Measurements from ENCODE around the gene DLG3. TPM values are rescaled to one million over a fixed set of nuclear protein-coding genes. Genes with fewer than 3 reads are reported as not detected.
"Not testable (repeated sequence)": the region's sequence is repeated elsewhere in the genome, so short reads cannot be mapped to it uniquely, and the experiment has no call there.

DLG3 gene
- total RNA-seq = 103 and 107 TPM in 2 replicates
- long read RNA-seq, full-length matches to known transcripts = 9 of 32 reads
- long read RNA-seq, partial matches to known transcripts = 3 of 32 reads
- long read RNA-seq, other reads (novel, unspliced or antisense) = 20 of 32 reads

DNA sequence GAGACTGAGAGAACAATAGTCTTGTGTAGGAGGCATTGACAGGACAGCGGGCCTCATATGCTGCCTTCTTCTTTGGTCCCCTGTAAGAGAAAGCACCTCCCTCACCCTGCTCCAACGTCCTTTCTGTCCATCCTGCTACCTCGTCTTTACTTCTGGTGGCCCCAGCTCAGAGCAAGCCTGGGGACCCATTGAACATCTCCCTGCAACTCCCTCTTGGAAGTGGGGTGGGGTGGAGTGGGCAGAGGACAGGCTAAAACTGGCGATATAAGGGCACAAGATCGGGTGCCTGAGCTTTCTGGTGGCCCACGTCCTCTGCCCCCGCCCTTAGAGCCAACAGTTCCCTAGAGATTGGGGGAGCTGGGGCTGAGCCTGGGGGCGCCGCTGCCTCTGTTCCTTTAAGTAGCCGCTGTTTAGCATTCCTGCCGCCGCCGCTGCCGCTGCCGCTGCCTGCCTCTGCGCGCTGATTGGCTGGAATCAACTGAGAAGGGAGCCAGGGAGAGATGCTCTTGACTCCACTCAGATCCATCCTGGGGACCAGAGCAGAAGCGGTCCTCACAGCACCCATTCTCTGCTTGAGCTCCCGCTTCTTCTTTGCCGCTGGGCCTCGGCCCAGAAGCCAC lies at the start of gene DLG3:
Gene DLG3 (plus strand): TSS at position 510 of the 620 bp plus-strand sequence. CDS start 367 bp downstream, outside the sequence.
- H3K4me3 Mint-ChIP-seq (ENCODE audit: low read depth) = no peak within 1 kb of the TSS
- H3K9me3 Mint-ChIP-seq (ENCODE audit: low read depth) = peaks cover 8% of the 10 kb centered on the region
- no peak within 1 kb of the TSS for H3K27ac Mint-ChIP-seq
- H3K4me1 Mint-ChIP-seq (ENCODE audit: low read depth) = no peaks in the 10 kb centered on the region
- H3K27me3 Mint-ChIP-seq = peaks cover 61% of the 10 kb centered on the region
- DNase-seq (ENCODE audit: low spot score, unreplicated experiment) = no peak
- H3K36me3 Mint-ChIP-seq (ENCODE audit: insufficient read depth) = no peaks in the 10 kb centered on the region
- TF ChIP-seq, protein P1, sequence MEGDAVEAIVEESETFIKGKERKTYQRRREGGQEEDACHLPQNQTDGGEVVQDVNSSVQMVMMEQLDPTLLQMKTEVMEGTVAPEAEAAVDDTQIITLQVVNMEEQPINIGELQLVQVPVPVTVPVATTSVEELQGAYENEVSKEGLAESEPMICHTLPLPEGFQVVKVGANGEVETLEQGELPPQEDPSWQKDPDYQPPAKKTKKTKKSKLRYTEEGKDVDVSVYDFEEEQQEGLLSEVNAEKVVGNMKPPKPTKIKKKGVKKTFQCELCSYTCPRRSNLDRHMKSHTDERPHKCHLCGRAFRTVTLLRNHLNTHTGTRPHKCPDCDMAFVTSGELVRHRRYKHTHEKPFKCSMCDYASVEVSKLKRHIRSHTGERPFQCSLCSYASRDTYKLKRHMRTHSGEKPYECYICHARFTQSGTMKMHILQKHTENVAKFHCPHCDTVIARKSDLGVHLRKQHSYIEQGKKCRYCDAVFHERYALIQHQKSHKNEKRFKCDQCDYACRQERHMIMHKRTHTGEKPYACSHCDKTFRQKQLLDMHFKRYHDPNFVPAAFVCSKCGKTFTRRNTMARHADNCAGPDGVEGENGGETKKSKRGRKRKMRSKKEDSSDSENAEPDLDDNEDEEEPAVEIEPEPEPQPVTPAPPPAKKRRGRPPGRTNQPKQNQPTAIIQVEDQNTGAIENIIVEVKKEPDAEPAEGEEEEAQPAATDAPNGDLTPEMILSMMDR (IDR thresholded peaks at IDR 0.05; ENCODE audit: unreplicated experiment) = no peak

DNA sequence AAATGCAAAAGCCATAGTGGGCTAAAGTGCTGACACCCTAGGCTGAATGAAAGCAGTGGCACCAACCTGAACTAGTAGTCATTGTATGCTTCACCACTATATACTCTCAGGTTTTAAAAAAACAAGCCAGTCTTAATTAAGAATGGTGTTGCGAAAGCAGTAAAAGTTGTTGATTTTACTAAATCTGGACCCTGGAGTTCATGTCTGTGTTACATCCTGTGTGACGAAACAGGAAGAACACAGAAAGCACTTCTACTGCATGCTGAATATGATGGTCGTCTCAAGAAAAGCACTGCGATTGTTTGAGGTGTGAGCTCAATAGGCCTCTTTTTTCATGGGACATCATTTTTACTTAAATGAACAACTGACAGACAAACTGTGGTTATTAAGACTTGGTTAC lies 45.7 kb upstream of the DLG3 start:
- Mint-ChIP-seq H3K4me1 (ENCODE audit: low read depth) (no peaks in the 10 kb centered on the region), H3K9me3 (ENCODE audit: low read depth) (peaks cover 3% of the 10 kb centered on the region), H3K27me3 (no peaks in the 10 kb centered on the region), H3K27ac (no peak overlapping the region), H3K4me3 (ENCODE audit: low read depth) (no peak overlapping the region), H3K36me3 (ENCODE audit: insufficient read depth) (peaks cover 11% of the 10 kb centered on the region)
- no peak for DNase-seq (ENCODE audit: low spot score, unreplicated experiment)
- TF ChIP-seq, protein P1 (IDR thresholded peaks at IDR 0.05; ENCODE audit: unreplicated experiment) = no peak

DNA sequence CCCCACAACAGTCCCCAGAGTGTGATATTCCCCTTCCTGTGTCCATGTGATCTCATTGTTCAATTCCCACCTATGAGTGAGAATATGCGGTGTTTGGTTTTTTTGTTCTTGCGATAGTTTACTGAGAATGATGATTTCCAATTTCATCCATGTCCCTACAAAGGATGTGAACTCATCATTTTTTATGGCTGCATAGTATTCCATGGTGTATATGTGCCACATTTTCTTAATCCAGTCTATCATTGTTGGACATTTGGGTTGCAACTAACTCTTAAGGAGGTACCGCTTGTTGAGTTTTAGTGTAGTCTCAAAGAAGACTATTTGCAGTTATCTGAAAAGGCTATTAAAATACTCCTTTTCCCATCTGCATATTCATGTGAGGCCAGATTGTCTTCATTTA lies 44.5 kb upstream of the DLG3 start:
- H3K4me1 Mint-ChIP-seq (ENCODE audit: low read depth); H3K4me3 Mint-ChIP-seq (ENCODE audit: low read depth); H3K27ac Mint-ChIP-seq; DNase-seq (ENCODE audit: low spot score, unreplicated experiment); H3K27me3 Mint-ChIP-seq; H3K9me3 Mint-ChIP-seq (ENCODE audit: low read depth); H3K36me3 Mint-ChIP-seq (ENCODE audit: insufficient read depth): not testable (repeated sequence)

DNA sequence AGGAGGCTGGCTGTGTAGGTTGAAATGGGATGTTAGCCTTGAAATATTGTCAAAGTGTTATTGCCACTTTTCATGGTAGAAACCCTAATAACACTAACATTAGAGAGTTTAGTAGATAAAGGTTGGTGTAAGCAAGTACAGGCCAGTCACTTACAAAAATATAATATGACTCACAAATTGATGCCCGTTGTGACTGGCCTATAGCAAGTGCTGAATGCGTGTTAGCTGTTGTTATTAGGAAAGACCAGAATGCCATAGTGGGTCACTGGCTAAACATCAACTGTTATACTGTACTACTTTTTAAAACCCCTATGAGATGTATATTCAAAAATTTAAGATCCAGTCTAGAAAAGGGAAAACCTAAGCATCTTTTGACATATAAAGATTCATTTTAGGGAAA lies 41.9 kb upstream of the DLG3 start:
- H3K36me3 Mint-ChIP-seq (ENCODE audit: insufficient read depth) = peaks cover 3% of the 10 kb centered on the region
- no peak overlapping the region for H3K4me3 Mint-ChIP-seq (ENCODE audit: low read depth)
- no peaks in the 10 kb centered on the region for H3K4me1 Mint-ChIP-seq (ENCODE audit: low read depth)

DNA sequence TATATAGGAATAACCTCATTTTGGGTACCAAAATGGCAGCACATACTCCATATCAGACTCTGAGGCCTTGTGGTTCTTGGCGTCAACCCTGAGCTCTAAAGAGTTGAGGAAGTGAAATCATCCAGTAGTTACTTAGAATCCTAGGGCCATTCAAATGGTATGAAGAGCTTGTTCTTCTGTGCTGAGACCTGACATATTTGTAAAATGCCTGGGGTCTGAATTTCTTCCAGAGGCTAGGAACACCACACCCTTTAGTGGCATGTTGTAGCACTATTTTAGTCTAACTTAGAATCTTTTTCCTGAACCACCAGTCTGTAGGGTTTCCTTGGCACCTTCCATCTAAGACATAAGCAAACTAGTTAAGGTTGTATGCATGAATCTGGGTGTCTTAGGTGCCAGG lies 39.6 kb upstream of the DLG3 start:
- no peak overlapping the region for H3K27ac Mint-ChIP-seq
- peaks cover 10% of the 10 kb centered on the region for H3K9me3 Mint-ChIP-seq (ENCODE audit: low read depth)
- no peaks in the 10 kb centered on the region for H3K4me1 Mint-ChIP-seq (ENCODE audit: low read depth)
- DNase-seq (ENCODE audit: low spot score, unreplicated experiment) = no peak
- H3K36me3 Mint-ChIP-seq (ENCODE audit: insufficient read depth) = peaks cover 8% of the 10 kb centered on the region
- H3K27me3 Mint-ChIP-seq = no peaks in the 10 kb centered on the region
- TF ChIP-seq, protein P1 (IDR thresholded peaks at IDR 0.05; ENCODE audit: unreplicated experiment) = no peak
- no peak overlapping the region for H3K4me3 Mint-ChIP-seq (ENCODE audit: low read depth)

More for the DNA sequence above, 41.9 kb upstream of the DLG3 start:
- Mint-ChIP-seq H3K27ac (no peak overlapping the region), H3K27me3 (no peaks in the 10 kb centered on the region), H3K9me3 (ENCODE audit: low read depth) (peaks cover 7% of the 10 kb centered on the region)
- TF ChIP-seq, protein P1 (IDR thresholded peaks at IDR 0.05; ENCODE audit: unreplicated experiment) = no peak
- DNase-seq (ENCODE audit: low spot score, unreplicated experiment) = no peak

DNA sequence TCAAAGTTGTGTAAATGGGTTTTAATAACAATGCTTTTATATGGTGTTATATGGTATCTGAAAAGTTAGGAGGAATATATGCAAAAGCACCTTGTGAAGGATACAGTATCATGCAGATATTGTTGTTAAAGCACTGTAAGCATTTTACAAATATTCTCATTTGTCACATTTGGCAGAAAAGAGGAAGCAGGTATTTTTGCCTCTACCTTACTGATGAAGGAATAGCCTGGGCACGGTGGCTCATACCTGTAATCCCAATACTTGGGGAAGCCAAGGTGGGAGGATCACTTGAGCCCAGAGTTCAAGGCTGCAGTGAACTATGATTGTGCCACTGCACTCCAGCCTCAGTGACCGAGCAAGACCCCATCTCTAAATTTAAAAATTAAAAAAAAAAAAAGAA lies 33.7 kb upstream of the DLG3 start:
- no peak for DNase-seq (ENCODE audit: low spot score, unreplicated experiment)
- H3K4me1 Mint-ChIP-seq (ENCODE audit: low read depth) = no peaks in the 10 kb centered on the region
- H3K27ac Mint-ChIP-seq = no peak overlapping the region
- H3K9me3 Mint-ChIP-seq (ENCODE audit: low read depth) = peaks cover 7% of the 10 kb centered on the region
- H3K36me3 Mint-ChIP-seq (ENCODE audit: insufficient read depth) = peaks cover 5% of the 10 kb centered on the region
- TF ChIP-seq, protein P1 (IDR thresholded peaks at IDR 0.05; ENCODE audit: unreplicated experiment) = no peak
- no peak overlapping the region for H3K4me3 Mint-ChIP-seq (ENCODE audit: low read depth)
- H3K27me3 Mint-ChIP-seq = no peaks in the 10 kb centered on the region

Data from progenitor cell of endocrine pancreas (in vitro differentiated cells).